IPS DF 19.7 (cell line): ENCODE measurements around the gene SFMBT2.

ENCODE experiments used
- DNase-seq: peaks from one replicate; pipeline ENCODE4 v3.0.0-alpha.2; 2013; ENCODE audit warnings: low read depth, low spot score

Gene SFMBT2

GRCh38 chr10:7146189-7146588, 264.6 kb downstream of the SFMBT2 start:
- no peak for DNase-seq

- DNase-seq, result no peak
These were observed 274.8 kb downstream of the SFMBT2 start for GRCh38 chr10:7136016-7136415.

GRCh38 chr10:7135188-7135587, 275.6 kb downstream of the SFMBT2 start:
- DNase-seq, result no peak

- no peak for DNase-seq
These were observed 276.4 kb downstream of the SFMBT2 start for GRCh38 chr10:7134448-7134847.

- no peak for DNase-seq
These were observed 276.9 kb downstream of the SFMBT2 start for GRCh38 chr10:7133958-7134357.

GRCh38 chr10:7133278-7133677, 277.6 kb downstream of the SFMBT2 start:
- DNase-seq, result no peak

GRCh38 chr10:7130191-7130911, 280.5 kb downstream of the SFMBT2 start:
- DNase-seq, result no peak

GRCh38 chr10:7123774-7124173, 287.1 kb downstream of the SFMBT2 start:
- no peak for DNase-seq

- DNase-seq, result no peak
These were observed 288.3 kb downstream of the SFMBT2 start for GRCh38 chr10:7122561-7122960.

- no peak for DNase-seq
These were observed 289.6 kb downstream of the SFMBT2 start for GRCh38 chr10:7121154-7121797.

GRCh38 chr10:7119325-7120015, 291.4 kb downstream of the SFMBT2 start:
- DNase-seq, result no peak

GRCh38 chr10:7117806-7118674, 292.8 kb downstream of the SFMBT2 start:
- DNase-seq, result no peak

- DNase-seq, result no peak
These were observed 293.5 kb downstream of the SFMBT2 start for GRCh38 chr10:7117177-7117799.

GRCh38 chr10:7111561-7111960, 299.3 kb downstream of the SFMBT2 start:
- no peak for DNase-seq

- no peak for DNase-seq
These were observed 299.7 kb downstream of the SFMBT2 start for GRCh38 chr10:7111089-7111488.
